HG03571 (cell line): Measurements from ENCODE around the gene CLEC5A.
"Not testable (repeated sequence)": the region's sequence is repeated elsewhere in the genome, so short reads cannot be mapped to it uniquely, and the experiment has no call there.

ENCODE experiments used
- ATAC-seq: cut with Tn5 transposase; IDR thresholded peaks from one replicate; pipeline ENCODE4 v1.9.1; 2021; ENCODE audit not compliant: unreplicated experiment

CLEC5A gene

DNA sequence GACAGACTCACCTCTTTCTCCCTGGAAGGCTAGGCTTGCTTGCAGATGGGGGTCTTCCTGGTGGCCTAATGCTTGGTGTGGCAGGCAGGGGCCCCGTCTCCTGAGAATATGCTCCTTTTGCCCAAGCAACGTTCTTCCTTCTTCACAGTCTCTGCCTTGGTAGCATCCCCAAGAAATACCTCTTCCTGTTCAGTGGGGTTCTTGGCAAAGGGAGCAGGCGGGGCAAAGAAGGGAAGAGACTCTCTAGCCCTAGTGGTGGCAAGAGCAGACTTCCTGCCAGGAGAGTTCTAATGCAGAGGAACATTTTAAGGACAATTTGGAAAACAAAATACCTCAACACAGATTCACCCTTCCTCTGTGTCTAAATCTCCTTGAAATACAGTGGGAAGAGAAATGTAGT, at the start of gene CLEC5A:
CLEC5A (minus strand) TSS at position 179 of the 400 bp plus-strand sequence. CDS start 682 bp downstream, outside the sequence.
- ATAC-seq: no peak

DNA sequence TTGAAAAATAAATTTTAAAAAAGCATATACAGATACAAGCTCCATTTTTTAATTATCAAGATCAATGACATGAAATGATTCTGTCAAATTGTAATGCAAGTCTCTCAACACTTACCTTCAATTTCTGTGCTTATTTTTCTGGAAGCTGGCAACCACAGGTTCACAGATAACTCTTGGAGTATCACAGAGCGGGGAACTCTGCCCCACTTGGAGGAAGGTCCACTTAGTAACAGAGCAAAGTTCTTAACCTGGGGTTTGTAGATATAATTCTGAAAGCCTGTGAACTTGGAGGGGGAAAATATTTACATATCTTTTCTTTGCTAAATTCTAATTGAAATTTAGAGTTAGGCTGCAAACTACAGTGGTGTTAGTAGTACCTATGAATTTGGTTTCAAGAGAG, 46.6 kb upstream of the CLEC5A start:
- ATAC-seq: no peak

- ATAC-seq: no peak
Measured at GRCh38 chr7:141992688-141993087, 45.9 kb upstream of the CLEC5A start.

GRCh38 chr7:141992156-141992555, 45.4 kb upstream of the CLEC5A start:
- no peak for ATAC-seq

DNA sequence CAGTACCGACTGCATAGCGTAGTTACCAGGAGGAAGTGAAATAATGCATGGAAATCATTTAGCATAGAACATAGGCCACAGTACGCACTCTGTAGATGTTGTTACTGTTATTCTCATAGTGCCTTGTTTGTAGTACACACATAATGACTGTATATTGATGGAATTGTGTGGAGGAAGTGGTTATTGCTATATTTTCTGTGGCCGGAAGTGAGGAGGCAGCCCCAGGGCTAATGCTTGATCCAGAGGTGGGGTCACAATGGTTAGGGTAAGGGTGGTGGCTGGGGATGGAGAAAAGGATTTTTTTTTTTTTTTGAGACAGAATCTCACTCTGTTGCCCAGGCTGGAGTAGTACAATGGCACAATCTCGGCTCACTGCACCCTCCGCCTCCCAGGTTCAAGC, 44.4 kb upstream of the CLEC5A start:
- no peak for ATAC-seq

DNA sequence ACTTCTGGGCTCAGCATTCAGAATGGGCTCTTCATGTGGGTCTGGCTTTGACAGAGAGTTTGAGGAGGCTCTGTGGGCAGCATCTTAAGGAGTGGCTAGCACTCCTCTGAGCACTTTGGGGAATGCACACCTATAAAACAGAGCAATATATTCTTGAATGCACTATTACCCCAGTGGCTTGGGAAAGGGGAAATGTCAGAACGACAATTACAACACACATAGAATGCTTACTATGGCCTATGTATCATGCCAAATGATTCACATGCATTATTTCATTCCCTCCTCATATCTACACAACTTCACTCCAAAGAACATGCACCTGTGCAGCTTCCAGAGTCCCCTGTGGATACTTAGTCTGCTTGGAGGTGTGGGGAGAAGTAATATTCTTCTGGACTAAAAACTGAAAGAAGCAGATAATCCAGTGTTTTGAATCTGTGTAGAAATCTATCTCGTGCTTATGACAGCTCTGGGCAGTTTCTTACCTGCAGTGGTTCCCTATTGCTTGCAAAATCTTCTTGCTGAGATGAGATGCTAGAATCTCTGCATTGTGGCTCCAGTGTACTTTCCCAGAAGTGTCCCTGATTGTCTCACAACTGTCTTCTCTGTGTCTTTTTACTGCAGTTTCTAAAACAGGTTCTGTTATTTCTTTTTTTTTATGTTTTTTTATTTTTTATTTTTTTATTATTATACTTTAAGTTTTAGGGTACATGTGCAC, 43.4 kb upstream of the CLEC5A start:
- ATAC-seq: no peak

DNA sequence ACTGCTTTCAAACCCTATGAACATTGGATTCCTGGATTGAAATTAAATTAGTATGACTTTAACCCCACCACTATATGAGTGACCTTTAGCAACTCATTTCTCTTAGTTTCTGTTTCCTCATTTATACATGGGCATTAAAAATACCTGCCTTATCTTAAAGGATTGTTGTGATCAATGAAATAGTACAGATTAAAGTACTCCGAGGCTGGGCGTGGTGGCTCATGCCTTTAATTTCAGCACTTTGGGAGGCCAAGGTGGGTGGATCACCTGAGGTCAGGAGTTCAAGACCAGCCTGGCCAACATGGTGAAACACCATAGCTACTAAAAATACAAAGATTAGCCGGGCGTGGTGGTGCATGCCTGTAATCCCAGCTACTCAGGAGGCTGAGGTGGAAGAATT, 41.0 kb upstream of the CLEC5A start:
- not testable (repeated sequence) for ATAC-seq

GRCh38 chr7:141986923-141987322, 40.1 kb upstream of the CLEC5A start:
- ATAC-seq: no peak

GRCh38 chr7:141985926-141986325, 39.2 kb upstream of the CLEC5A start:
- ATAC-seq: not testable (repeated sequence)

- ATAC-seq: no peak
Measured at GRCh38 chr7:141979568-141979967, 32.8 kb upstream of the CLEC5A start.

- no peak for ATAC-seq
Measured at GRCh38 chr7:141978351-141978750, 31.6 kb upstream of the CLEC5A start.

DNA sequence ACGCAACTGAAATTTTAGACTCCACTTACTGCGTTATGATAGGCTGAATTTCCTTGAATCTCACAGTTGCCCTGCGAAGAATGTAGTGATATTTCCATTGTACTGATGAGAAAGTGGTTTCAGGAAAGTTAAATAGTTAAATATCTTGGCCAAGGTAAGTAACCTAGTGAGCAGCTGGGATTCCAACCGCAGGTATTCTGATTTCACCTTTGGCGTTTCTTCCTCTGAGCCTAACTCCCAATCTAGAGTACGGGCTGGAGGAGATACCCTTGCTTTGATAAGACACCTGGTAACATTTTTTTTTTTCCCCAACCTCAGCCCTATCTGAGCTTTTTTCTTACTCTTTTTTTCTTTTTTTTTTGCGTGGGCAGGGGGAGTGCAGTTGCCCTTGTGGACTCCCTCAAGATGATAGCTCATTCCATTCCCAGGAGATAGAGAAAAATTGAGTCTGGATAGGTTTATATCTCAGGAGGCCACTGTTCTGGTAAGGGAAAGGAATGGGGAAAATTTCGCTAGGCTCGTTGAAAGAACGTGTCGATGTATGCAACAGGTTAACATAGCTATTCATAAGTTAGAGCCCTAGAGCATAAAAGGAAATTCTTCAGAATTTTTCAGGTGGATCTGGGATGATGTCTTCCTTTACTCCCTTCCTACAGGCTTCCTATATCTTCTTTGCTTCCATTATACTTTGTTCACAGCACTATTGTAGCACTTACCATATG, 29.9 kb upstream of the CLEC5A start:
- no peak for ATAC-seq

- peak; percentile 80 for ATAC-seq
Measured at GRCh38 chr7:141975806-141976523, 29.2 kb upstream of the CLEC5A start.

DNA sequence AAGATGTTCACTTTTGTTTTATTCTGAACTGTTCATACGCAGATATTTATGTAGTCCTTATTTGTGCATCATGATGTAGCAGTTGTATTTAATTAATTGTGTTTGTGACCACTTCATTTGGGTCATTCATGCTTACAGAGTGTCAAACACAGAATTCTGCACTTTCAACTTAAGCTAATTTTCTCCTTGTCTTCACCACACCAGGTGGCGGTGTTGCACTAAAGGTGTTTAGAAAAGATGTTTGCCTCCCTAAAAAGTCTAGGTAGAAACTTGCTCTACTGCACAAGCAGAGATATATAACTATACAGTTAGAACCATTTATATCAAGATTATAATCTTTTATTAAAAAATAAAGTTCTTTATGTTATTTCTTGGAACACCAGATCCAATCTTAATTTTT, 28.1 kb upstream of the CLEC5A start:
- no peak for ATAC-seq

GRCh38 chr7:141973673-141974072, 26.9 kb upstream of the CLEC5A start, which contains the start of gene TAS2R38:
TSS of gene TAS2R38 (minus strand) at chr7:141973773. CDS start at chr7:141973689, 84 bp downstream.
- no peak for ATAC-seq

DNA sequence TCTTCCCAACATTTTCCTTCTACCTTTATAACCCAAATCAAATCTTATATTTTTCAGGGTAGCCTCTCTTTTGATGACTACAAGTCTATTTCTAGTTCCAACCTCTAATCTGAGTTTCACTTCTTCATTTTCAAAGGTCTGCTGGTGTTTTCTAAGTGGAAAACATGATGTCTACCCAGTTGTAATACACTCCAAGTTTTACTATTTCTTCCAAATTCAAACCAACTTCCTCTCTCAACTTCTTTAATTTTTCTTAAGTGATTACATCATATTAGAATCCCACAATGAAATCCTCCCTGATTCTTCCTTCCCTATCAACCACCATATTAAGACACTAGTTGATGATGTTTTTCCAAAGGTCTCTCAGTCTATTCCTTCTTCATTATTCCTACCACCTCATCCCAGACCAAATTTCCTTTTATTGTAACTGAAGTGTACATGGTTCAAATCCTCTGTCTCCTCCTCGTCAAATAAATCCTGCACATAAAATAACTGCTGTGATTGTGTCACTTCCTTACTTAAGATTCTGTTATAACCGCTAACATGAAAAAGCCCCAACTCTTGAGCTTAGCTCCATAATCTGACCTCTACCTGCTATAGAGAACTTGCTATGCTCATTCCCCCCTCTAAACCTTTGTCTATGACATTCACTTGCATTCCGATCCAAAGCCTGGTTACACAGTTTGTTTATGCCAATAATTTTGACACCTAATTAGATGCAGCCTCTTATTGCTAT, 14.1 kb upstream of the CLEC5A start:
- peak; percentile 61 for ATAC-seq

DNA sequence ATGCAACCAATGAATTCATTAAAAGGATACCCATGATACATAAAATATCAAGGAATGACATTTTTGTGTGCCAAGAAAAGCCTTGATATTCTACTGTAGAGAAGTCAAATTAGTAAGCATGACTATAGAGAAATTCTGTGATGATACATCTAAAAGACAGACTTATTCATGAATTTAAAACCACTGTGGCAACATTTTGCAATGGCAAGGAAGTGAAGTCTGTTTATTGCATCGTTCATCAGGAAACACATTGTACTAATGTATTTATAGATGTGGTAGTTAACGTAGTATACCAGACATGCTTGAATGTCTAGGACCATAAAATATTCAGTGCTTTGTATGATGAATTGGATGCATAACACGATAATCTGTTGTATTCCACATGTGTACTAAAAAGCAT, 9.3 kb upstream of the CLEC5A start:
- no peak for ATAC-seq

- no peak for ATAC-seq
Measured at GRCh38 chr7:141954334-141954733, 7.6 kb upstream of the CLEC5A start.

- ATAC-seq: no peak
Measured at GRCh38 chr7:141952461-141952860, 5.7 kb upstream of the CLEC5A start.

DNA sequence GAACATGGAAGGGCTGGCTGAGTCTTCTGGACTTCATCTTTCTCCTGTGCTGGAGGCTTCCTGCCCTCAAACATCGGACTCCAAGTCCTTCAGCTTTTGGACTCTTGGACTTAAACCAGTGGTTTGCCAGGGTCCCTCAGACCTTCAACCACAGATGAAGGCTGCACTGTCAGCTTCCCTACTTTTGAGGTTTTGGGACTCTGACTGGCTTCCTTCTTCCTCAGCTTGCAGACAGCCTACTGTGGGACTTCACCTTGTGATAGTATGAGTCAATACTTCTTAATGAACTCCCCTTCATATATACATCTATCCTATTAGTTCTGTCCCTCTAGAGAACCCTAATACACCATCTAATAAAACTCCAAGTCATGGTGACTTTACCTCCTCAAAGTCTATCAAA, 4.0 kb upstream of the CLEC5A start:
- no peak for ATAC-seq

DNA sequence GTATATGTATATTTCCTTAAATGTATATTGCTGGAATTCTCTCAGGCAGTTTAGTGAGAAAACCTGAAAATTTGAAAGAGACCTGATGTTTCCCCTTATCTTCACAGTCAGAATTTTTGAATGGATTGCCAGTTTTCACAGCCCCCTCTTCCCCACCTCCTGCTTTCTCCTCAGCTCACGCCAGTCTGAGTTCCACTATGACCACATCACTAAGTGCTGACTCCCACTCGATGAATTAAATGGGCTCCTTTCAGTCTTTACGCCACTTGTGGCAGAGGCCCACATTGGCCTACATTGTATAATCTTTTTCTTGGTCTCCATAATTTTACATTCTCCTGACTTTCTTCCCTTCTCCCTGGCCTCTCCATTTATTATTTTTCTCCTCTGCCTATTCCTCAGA, 3.1 kb upstream of the CLEC5A start:
- no peak for ATAC-seq
